Measurements from ENCODE around the gene ARID2. TPM values are rescaled to one million over a fixed set of nuclear protein-coding genes. Genes with fewer than 3 reads are reported as not detected.

ARID2 gene
- total RNA-seq, 2 experiments from 2014 or later, result 30.1 to 44.9 TPM

DNA sequence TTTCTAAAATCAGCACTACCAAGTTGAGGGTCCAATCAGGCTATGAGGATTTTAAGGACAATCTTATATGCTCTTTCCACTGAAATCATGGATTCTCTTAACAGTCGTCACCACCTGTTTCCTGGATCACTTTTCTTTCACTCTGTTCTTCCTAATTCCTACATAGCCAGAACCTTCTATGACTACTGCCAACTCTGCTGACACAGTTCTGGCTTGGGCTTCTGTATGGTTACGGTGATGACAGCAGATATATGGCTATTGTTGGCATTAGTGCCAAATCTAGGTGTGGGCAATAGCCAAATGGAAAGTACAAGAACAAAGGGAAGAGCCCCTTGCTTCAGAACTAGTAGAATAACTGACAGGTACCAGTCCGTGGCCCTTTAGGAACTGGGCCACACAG, 124.0 kb downstream of the ARID2 start:
- CTCF ChIA-PET (ENCODE audit: unreplicated experiment), result no interaction called here
- Histone ChIP-seq H3K79me2 (ENCODE audit: insufficient read depth, low read depth, low read length) (no peaks in the 10 kb centered on the region), H3K9me3 (ENCODE audit: low read length) (no peaks in the 10 kb centered on the region), H3K4me2 (ENCODE audit: low read length) (no peak overlapping the region), H3K9me2 (ENCODE audit: insufficient read depth, low read length) (no peaks in the 10 kb centered on the region), H2AFZ (ENCODE audit: low read length) (no peak overlapping the region), H3K4me3 (ENCODE audit: low read depth, low read length, poor library complexity, severe bottlenecking) (no peak overlapping the region), H4K20me1 (ENCODE audit: insufficient read depth, low read length) (no peaks in the 10 kb centered on the region), H3K4me1 (ENCODE audit: insufficient read depth, low read length, poor library complexity, severe bottlenecking) (no peaks in the 10 kb centered on the region), H3K36me3 (ENCODE audit: insufficient read depth, low read length) (peaks cover 49% of the 10 kb centered on the region), H3K27ac (ENCODE audit: low read depth, low read length, poor library complexity, severe bottlenecking) (no peak overlapping the region)
- DNase-seq (ENCODE audit: low spot score), result no peak
- BruUV-seq (replicated peaks), result no TSS peak
- POLR2A ChIA-PET, result interaction anchor here (1.3 kb wide), 1 partner anchor 10 kb away, joined by 3 read pairs; no protein-coding TSS in a partner anchor
- no peak for TF ChIP-seq EZH2phosphoT487 (IDR thresholded peaks at IDR 0.05; ENCODE audit: borderline replicate concordance, low read depth, low read length)
- TF ChIP-seq, protein P1, sequence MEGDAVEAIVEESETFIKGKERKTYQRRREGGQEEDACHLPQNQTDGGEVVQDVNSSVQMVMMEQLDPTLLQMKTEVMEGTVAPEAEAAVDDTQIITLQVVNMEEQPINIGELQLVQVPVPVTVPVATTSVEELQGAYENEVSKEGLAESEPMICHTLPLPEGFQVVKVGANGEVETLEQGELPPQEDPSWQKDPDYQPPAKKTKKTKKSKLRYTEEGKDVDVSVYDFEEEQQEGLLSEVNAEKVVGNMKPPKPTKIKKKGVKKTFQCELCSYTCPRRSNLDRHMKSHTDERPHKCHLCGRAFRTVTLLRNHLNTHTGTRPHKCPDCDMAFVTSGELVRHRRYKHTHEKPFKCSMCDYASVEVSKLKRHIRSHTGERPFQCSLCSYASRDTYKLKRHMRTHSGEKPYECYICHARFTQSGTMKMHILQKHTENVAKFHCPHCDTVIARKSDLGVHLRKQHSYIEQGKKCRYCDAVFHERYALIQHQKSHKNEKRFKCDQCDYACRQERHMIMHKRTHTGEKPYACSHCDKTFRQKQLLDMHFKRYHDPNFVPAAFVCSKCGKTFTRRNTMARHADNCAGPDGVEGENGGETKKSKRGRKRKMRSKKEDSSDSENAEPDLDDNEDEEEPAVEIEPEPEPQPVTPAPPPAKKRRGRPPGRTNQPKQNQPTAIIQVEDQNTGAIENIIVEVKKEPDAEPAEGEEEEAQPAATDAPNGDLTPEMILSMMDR (conservative IDR thresholded peaks at IDR 0.05; ENCODE audit: low read length), result no peak
- intact Hi-C loops (cut with micrococcal nuclease; ENCODE audit: unreplicated experiment), result no loop called here

DNA sequence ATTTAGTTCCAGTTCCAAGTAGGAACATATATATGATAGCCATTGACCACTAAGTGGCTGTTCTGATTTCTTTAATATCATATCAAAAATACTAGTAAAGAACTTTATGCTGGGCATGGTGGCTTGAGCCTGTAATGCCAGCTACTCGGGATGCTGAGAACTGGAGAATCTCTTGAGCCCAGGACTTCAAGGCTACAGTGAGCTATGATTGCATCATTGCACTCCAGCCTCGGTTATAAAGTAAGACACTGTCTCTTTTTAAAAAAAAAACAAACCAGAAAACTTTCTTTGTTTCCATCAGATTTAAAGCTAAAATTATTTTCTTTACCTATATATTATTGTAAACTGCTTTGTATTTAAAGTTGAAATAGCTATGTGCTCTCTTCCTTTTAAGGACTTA, 133.8 kb downstream of the ARID2 start:
- POLR2A ChIA-PET, result interaction anchor here (0.7 to 1.6 kb wide), 3 partner anchors 9 to 60 kb away, joined by 3 read pairs; no protein-coding TSS in a partner anchor
- no TSS peak for BruUV-seq (replicated peaks)
- intact Hi-C loops (cut with micrococcal nuclease; ENCODE audit: unreplicated experiment), result no loop called here
- H2AFZ ChIP-seq (ENCODE audit: low read length), result no peak overlapping the region
- H3K4me2 ChIP-seq (ENCODE audit: low read length), result no peak overlapping the region
- H4K20me1 ChIP-seq (ENCODE audit: insufficient read depth, low read length), result no peaks in the 10 kb centered on the region
- H3K79me2 ChIP-seq (ENCODE audit: insufficient read depth, low read depth, low read length), result no peaks in the 10 kb centered on the region
- no peaks in the 10 kb centered on the region for H3K9me3 ChIP-seq (ENCODE audit: low read length)
- H3K27ac ChIP-seq (ENCODE audit: low read depth, low read length, poor library complexity, severe bottlenecking), result no peak overlapping the region
- H3K36me3 ChIP-seq (ENCODE audit: insufficient read depth, low read length), result peaks cover 50% of the 10 kb centered on the region
- no peaks in the 10 kb centered on the region for H3K4me1 ChIP-seq (ENCODE audit: insufficient read depth, low read length, poor library complexity, severe bottlenecking)
- no peak for TF ChIP-seq EZH2phosphoT487 (IDR thresholded peaks at IDR 0.05; ENCODE audit: borderline replicate concordance, low read depth, low read length)
- TF ChIP-seq, protein P1 (conservative IDR thresholded peaks at IDR 0.05; ENCODE audit: low read length), result no peak
- no peak for DNase-seq (ENCODE audit: low spot score)
- no peaks in the 10 kb centered on the region for H3K9me2 ChIP-seq (ENCODE audit: insufficient read depth, low read length)
- CTCF ChIA-PET (ENCODE audit: unreplicated experiment), result no interaction called here
- H3K4me3 ChIP-seq (ENCODE audit: low read depth, low read length, poor library complexity, severe bottlenecking), result no peak overlapping the region

DNA sequence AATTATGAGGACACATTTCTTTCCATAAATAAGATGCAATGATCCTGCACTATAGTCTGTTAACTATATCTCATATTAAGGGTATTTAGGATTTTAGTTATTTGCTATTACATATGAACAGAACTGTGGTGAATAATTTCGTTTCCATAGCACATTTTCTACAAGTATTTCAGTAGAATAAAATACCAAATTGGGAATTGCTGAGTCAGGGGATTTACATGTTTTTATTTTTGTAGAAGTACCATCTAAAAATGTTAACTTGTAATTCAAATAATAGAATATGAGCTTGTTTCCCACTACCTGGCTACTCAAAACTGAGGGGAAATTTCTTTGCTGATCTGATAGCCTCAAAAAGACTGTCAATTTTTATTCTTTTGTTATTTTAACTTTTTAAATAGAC, 136.8 kb downstream of the ARID2 start:
- TF ChIP-seq, protein P1 (conservative IDR thresholded peaks at IDR 0.05; ENCODE audit: low read length), result no peak
- TF ChIP-seq EZH2phosphoT487 (IDR thresholded peaks at IDR 0.05; ENCODE audit: borderline replicate concordance, low read depth, low read length), result no peak
- H3K4me2 ChIP-seq (ENCODE audit: low read length), result no peak overlapping the region
- H3K36me3 ChIP-seq (ENCODE audit: insufficient read depth, low read length), result peaks cover 60% of the 10 kb centered on the region
- no peaks in the 10 kb centered on the region for H4K20me1 ChIP-seq (ENCODE audit: insufficient read depth, low read length)
- no peak for DNase-seq (ENCODE audit: low spot score)
- H3K9me3 ChIP-seq (ENCODE audit: low read length), result no peaks in the 10 kb centered on the region
- intact Hi-C loops (cut with micrococcal nuclease; ENCODE audit: unreplicated experiment), result no loop called here
- no peak overlapping the region for H2AFZ ChIP-seq (ENCODE audit: low read length)
- no peaks in the 10 kb centered on the region for H3K79me2 ChIP-seq (ENCODE audit: insufficient read depth, low read depth, low read length)
- no peak overlapping the region for H3K4me3 ChIP-seq (ENCODE audit: low read depth, low read length, poor library complexity, severe bottlenecking)
- ChIA-PET POLR2A (interaction anchor here (0.6 kb wide), 1 partner anchor 1121 kb away, joined by 5 read pairs; no protein-coding TSS in a partner anchor), CTCF (ENCODE audit: unreplicated experiment) (no interaction called here)
- H3K27ac ChIP-seq (ENCODE audit: low read depth, low read length, poor library complexity, severe bottlenecking), result no peak overlapping the region
- no peaks in the 10 kb centered on the region for H3K9me2 ChIP-seq (ENCODE audit: insufficient read depth, low read length)
- H3K4me1 ChIP-seq (ENCODE audit: insufficient read depth, low read length, poor library complexity, severe bottlenecking), result no peaks in the 10 kb centered on the region
- no TSS peak for BruUV-seq (replicated peaks)

All from OCI-LY7 (cell line).